Fibroblast of lung (primary cell): ENCODE data around the gene SRPK1.

Experiments
- EZH2 ChIP-seq: IDR thresholded peaks from 2 replicates; pipeline ENCODE4 v1.5.1; 2012; ENCODE audit warnings: low read length, control low read depth, mild to moderate bottlenecking; ENCODE audit errors: missing control alignments
- TF ChIP-seq, protein P1 (sequence below), 2 donors: IDR thresholded peaks in 1 of 2; conservative IDR thresholded peaks in 1 of 2; 1 replicate in 1 of 2; 2 replicates in 1 of 2; pipeline ENCODE4 v1.5.1; 2011 to 2012; ENCODE audit warnings: low read length in 2 of 2, control low read depth in 1 of 2, inconsistent platforms in 1 of 2, low read depth in 1 of 2, mild to moderate bottlenecking in 1 of 2

GRCh38 chr6:35817515-35817914 is 103.4 kb downstream of the SRPK1 start:
- TF ChIP-seq, protein P1, sequence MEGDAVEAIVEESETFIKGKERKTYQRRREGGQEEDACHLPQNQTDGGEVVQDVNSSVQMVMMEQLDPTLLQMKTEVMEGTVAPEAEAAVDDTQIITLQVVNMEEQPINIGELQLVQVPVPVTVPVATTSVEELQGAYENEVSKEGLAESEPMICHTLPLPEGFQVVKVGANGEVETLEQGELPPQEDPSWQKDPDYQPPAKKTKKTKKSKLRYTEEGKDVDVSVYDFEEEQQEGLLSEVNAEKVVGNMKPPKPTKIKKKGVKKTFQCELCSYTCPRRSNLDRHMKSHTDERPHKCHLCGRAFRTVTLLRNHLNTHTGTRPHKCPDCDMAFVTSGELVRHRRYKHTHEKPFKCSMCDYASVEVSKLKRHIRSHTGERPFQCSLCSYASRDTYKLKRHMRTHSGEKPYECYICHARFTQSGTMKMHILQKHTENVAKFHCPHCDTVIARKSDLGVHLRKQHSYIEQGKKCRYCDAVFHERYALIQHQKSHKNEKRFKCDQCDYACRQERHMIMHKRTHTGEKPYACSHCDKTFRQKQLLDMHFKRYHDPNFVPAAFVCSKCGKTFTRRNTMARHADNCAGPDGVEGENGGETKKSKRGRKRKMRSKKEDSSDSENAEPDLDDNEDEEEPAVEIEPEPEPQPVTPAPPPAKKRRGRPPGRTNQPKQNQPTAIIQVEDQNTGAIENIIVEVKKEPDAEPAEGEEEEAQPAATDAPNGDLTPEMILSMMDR (conservative IDR thresholded peaks at IDR 0.05 in 1 of 2, IDR thresholded peaks at IDR 0.05 in 1 of 2; ENCODE audit: low read depth in 1 of 2, low read length in 2 of 2): no peak
- TF ChIP-seq EZH2: no peak
